HL-60 (cell line): ENCODE data around the gene IL17C.

ENCODE experiments used
- CTCF ChIP-seq: IDR thresholded peaks from one replicate; pipeline ENCODE4 v1.5.1; 2011; ENCODE audit warnings: low read length, control low read depth, inconsistent platforms; ENCODE audit not compliant: insufficient read depth
- POLR2AphosphoS5 ChIP-seq: IDR thresholded peaks from 2 replicates; pipeline ENCODE4 v1.6.1; 2012; ENCODE audit warnings: low read depth
- SPI1 ChIP-seq: IDR thresholded peaks from 2 replicates; pipeline ENCODE4 v1.6.1; 2012; ENCODE audit warnings: low read depth, mild to moderate bottlenecking, borderline replicate concordance

- TF ChIP-seq CTCF = no peak
- TF ChIP-seq POLR2AphosphoS5 = no peak
- no peak for TF ChIP-seq SPI1
Measured at GRCh38 chr16:88676502-88677242, 38.3 kb downstream of the IL17C start.
